Thyroid gland (tissue), 4 donors: ENCODE results near the gene ZNF350.

Source experiments
- CTCF ChIP-seq, 6 experiments: fragments of 200-600 bp in 3 of 6; fragments of 450-650 bp in 3 of 6; sonication (generic) in 3 of 6; IDR thresholded peaks; one replicate each; pipeline ENCODE4 v1.5.1; 2016 to 2019; ENCODE audit warnings: antibody characterized with exemption in 6 of 6, mild to moderate bottlenecking in 2 of 6, inconsistent platforms in 1 of 6, moderate library complexity in 1 of 6
- POLR2A ChIP-seq, 2 donors: fragments of 450-650 bp; IDR thresholded peaks; one replicate each; pipeline ENCODE4 v1.6.1; 2017; ENCODE audit warnings: antibody characterized with exemption in 2 of 2, mild to moderate bottlenecking in 2 of 2, moderate library complexity in 1 of 2

GRCh38 chr19:51978882-51979281, 7.8 kb downstream of the ZNF350 start:
- TF ChIP-seq POLR2A (IDR thresholded peaks at IDR 0.05) (no peak), CTCF (IDR thresholded peaks at IDR 0.05) (no peak)
